Natural killer cell treated with Interleukin-12 subunit alpha and Interleukin-12 subunit beta and Interleukin-15 and Interleukin-18, amount 100 ng/mL, for 72 hours (primary cell): ENCODE measurements around the gene HRH3. TPM values are rescaled to one million over a fixed set of nuclear protein-coding genes. Genes with fewer than 3 reads are reported as not detected.

Experiments
- ATAC-seq, 2 donors: fragments of 150-1000 bp; cut with Tn5 transposase in 1 of 2; sonication (Bioruptor Pico), chemical (Tn5 transposase) in 1 of 2; 2 replicates each; pipeline ENCODE4 v1.10.0; 2021
- DNase-seq: peaks from one replicate; pipeline ENCODE4 v3.0.0; 2022; ENCODE audit warnings: low spot score
- H3K27ac Mint-ChIP-seq, 2 donors: 1 replicate in 1 of 2; 2 replicates in 1 of 2; pipeline ENCODE4 v1.8.0; 2022; ENCODE audit warnings: mixed read lengths in 2 of 2, mild to moderate bottlenecking in 1 of 2, moderate library complexity in 1 of 2
- H3K27me3 Mint-ChIP-seq, 2 donors: 1 replicate in 1 of 2; 2 replicates in 1 of 2; pipeline ENCODE4 v1.8.0; 2022; ENCODE audit warnings: mixed read lengths in 2 of 2
- H3K36me3 Mint-ChIP-seq: one replicate; pipeline ENCODE4 v1.8.0; 2022; ENCODE audit warnings: mixed read lengths
- H3K4me1 Mint-ChIP-seq, 2 donors: 1 replicate in 1 of 2; 2 replicates in 1 of 2; pipeline ENCODE4 v1.8.0; 2022; ENCODE audit warnings: low read depth in 2 of 2, mixed read lengths in 2 of 2, mild to moderate bottlenecking in 1 of 2
- H3K4me3 Mint-ChIP-seq: one replicate; pipeline ENCODE4 v1.8.0; 2022; ENCODE audit warnings: mixed read lengths
- H3K9me3 Mint-ChIP-seq: 2 replicates; pipeline ENCODE4 v1.8.0; 2022; ENCODE audit warnings: mixed read lengths
- total RNA-seq, 2 donors: library from RNA; stranded (reverse); gene quantifications; one replicate each; pipeline ENCODE4 v1.2.3, GENCODE V29; 2022

Gene HRH3
- total RNA-seq, 2 donors from 2014 or later: not detected

- H3K36me3 Mint-ChIP-seq: no peaks in the 10 kb centered on the region
- no peak overlapping the region for H3K27ac Mint-ChIP-seq
- peaks cover 0 to 3% of the 10 kb centered on the region in 2 donors for H3K27me3 Mint-ChIP-seq
- no peak overlapping the region for H3K4me3 Mint-ChIP-seq
- no peaks in the 10 kb centered on the region for H3K9me3 Mint-ChIP-seq
- DNase-seq: no peak
- no peaks in the 10 kb centered on the region for H3K4me1 Mint-ChIP-seq
- ATAC-seq: peak in 1 of 2 donors; percentile 21
These were observed 8.2 kb downstream of the HRH3 start for GRCh38 chr20:62211769-62212288.

- H3K27me3 Mint-ChIP-seq: peaks cover 0 to 3% of the 10 kb centered on the region in 2 donors
- ATAC-seq (no peak), DNase-seq (no peak)
- no peak overlapping the region for H3K4me3 Mint-ChIP-seq
- no peaks in the 10 kb centered on the region for H3K36me3 Mint-ChIP-seq
- H3K27ac Mint-ChIP-seq: no peak overlapping the region
- H3K9me3 Mint-ChIP-seq: no peaks in the 10 kb centered on the region
- H3K4me1 Mint-ChIP-seq: no peaks in the 10 kb centered on the region
These were observed 8.9 kb downstream of the HRH3 start for GRCh38 chr20:62211216-62211615.

- no peak overlapping the region for H3K4me3 Mint-ChIP-seq
- H3K27ac Mint-ChIP-seq: no peak overlapping the region
- H3K36me3 Mint-ChIP-seq: no peaks in the 10 kb centered on the region
- no peak for ATAC-seq
- no peaks in the 10 kb centered on the region for H3K9me3 Mint-ChIP-seq
- H3K4me1 Mint-ChIP-seq: no peaks in the 10 kb centered on the region
- DNase-seq: no peak
- H3K27me3 Mint-ChIP-seq: peaks cover 0 to 3% of the 10 kb centered on the region in 2 donors
These were observed 9.6 kb downstream of the HRH3 start for GRCh38 chr20:62210496-62210855.

GRCh38 chr20:62209850-62210495, 10.1 kb downstream of the HRH3 start:
- Mint-ChIP-seq H3K27ac (no peak overlapping the region), H3K36me3 (no peaks in the 10 kb centered on the region), H3K4me1 (no peaks in the 10 kb centered on the region), H3K9me3 (no peaks in the 10 kb centered on the region), H3K4me3 (no peak overlapping the region), H3K27me3 (no peaks in the 10 kb centered on the region)
- peak; percentile 49 for DNase-seq
- ATAC-seq: no peak

GRCh38 chr20:62208795-62209755, 11.0 kb downstream of the HRH3 start:
- ATAC-seq (no peak), DNase-seq (peak; percentile 60)
- H3K4me3 Mint-ChIP-seq: no peak overlapping the region
- H3K4me1 Mint-ChIP-seq: no peaks in the 10 kb centered on the region
- H3K27me3 Mint-ChIP-seq: no peaks in the 10 kb centered on the region
- no peaks in the 10 kb centered on the region for H3K36me3 Mint-ChIP-seq
- no peaks in the 10 kb centered on the region for H3K9me3 Mint-ChIP-seq
- no peak overlapping the region for H3K27ac Mint-ChIP-seq

- Mint-ChIP-seq H3K27me3 (no peaks in the 10 kb centered on the region), H3K9me3 (no peaks in the 10 kb centered on the region), H3K36me3 (no peaks in the 10 kb centered on the region), H3K27ac (no peak overlapping the region), H3K4me3 (no peak overlapping the region), H3K4me1 (no peaks in the 10 kb centered on the region)
- peak; percentile 49 for DNase-seq
- ATAC-seq: no peak
These were observed 11.8 kb downstream of the HRH3 start for GRCh38 chr20:62208061-62208794.

- Mint-ChIP-seq H3K9me3 (no peaks in the 10 kb centered on the region), H3K4me1 (no peaks in the 10 kb centered on the region), H3K27ac (no peak overlapping the region), H3K36me3 (no peaks in the 10 kb centered on the region), H3K4me3 (no peak overlapping the region), H3K27me3 (no peaks in the 10 kb centered on the region)
- no peak for ATAC-seq
- peak; percentile 54 for DNase-seq
These were observed 13.7 kb downstream of the HRH3 start for GRCh38 chr20:62206388-62206775.

- H3K27me3 Mint-ChIP-seq: no peaks in the 10 kb centered on the region
- peak; percentile 53 for DNase-seq
- no peak overlapping the region for H3K27ac Mint-ChIP-seq
- no peaks in the 10 kb centered on the region for H3K9me3 Mint-ChIP-seq
- ATAC-seq: no peak
- no peaks in the 10 kb centered on the region for H3K4me1 Mint-ChIP-seq
- no peaks in the 10 kb centered on the region for H3K36me3 Mint-ChIP-seq
- no peak overlapping the region for H3K4me3 Mint-ChIP-seq
These were observed 14.3 kb downstream of the HRH3 start for GRCh38 chr20:62205618-62206387.

- no peaks in the 10 kb centered on the region for H3K27me3 Mint-ChIP-seq
- DNase-seq (no peak), ATAC-seq (no peak)
- no peak overlapping the region for H3K4me3 Mint-ChIP-seq
- no peaks in the 10 kb centered on the region for H3K4me1 Mint-ChIP-seq
- no peak overlapping the region for H3K27ac Mint-ChIP-seq
- H3K9me3 Mint-ChIP-seq: no peaks in the 10 kb centered on the region
- H3K36me3 Mint-ChIP-seq: peaks cover 5% of the 10 kb centered on the region
These were observed 16.6 kb downstream of the HRH3 start for GRCh38 chr20:62203378-62204030.

GRCh38 chr20:62202676-62203377, 17.3 kb downstream of the HRH3 start:
- H3K27me3 Mint-ChIP-seq: no peaks in the 10 kb centered on the region
- DNase-seq (no peak), ATAC-seq (no peak)
- H3K4me1 Mint-ChIP-seq: no peaks in the 10 kb centered on the region
- H3K27ac Mint-ChIP-seq: no peak overlapping the region
- no peak overlapping the region for H3K4me3 Mint-ChIP-seq
- no peaks in the 10 kb centered on the region for H3K9me3 Mint-ChIP-seq
- H3K36me3 Mint-ChIP-seq: peaks cover 5% of the 10 kb centered on the region

- no peaks in the 10 kb centered on the region for H3K9me3 Mint-ChIP-seq
- H3K4me1 Mint-ChIP-seq: no peaks in the 10 kb centered on the region
- no peak for ATAC-seq
- no peak for DNase-seq
- H3K4me3 Mint-ChIP-seq: no peak overlapping the region
- H3K27ac Mint-ChIP-seq: no peak overlapping the region
- H3K27me3 Mint-ChIP-seq: no peaks in the 10 kb centered on the region
- H3K36me3 Mint-ChIP-seq: peaks cover 5% of the 10 kb centered on the region
These were observed 18.0 kb downstream of the HRH3 start for GRCh38 chr20:62202083-62202395.

- H3K27ac Mint-ChIP-seq: no peak overlapping the region
- DNase-seq (no peak), ATAC-seq (peak in 1 of 2 donors; percentile 28)
- H3K4me3 Mint-ChIP-seq: no peak overlapping the region
- H3K36me3 Mint-ChIP-seq: peaks cover 5% of the 10 kb centered on the region
- no peaks in the 10 kb centered on the region for H3K9me3 Mint-ChIP-seq
- H3K4me1 Mint-ChIP-seq: no peaks in the 10 kb centered on the region
- no peaks in the 10 kb centered on the region for H3K27me3 Mint-ChIP-seq
These were observed 18.6 kb downstream of the HRH3 start for GRCh38 chr20:62201173-62202082.
